AG09319 (cell line): Measurements from ENCODE around the gene LCMT1.
A peak's percentile ranks its signal among the peaks of the same experiment; 100 is the strongest.

Source experiments
- DNase-seq: peaks from one replicate; pipeline ENCODE4 v3.0.0-alpha.2; 2010; ENCODE audit warnings: low read depth; ENCODE audit errors: extremely low read depth
- TF ChIP-seq, protein P1 (sequence below): IDR thresholded peaks from 2 replicates; pipeline ENCODE4 v1.5.1; 2011; ENCODE audit warnings: low read depth, mild to moderate bottlenecking, inconsistent platforms, low read length, moderate library complexity

The LCMT1 gene

GRCh38 chr16:25066747-25067631, 44.6 kb upstream of the LCMT1 start:
- peak; percentile 46 for DNase-seq
- TF ChIP-seq, protein P1, sequence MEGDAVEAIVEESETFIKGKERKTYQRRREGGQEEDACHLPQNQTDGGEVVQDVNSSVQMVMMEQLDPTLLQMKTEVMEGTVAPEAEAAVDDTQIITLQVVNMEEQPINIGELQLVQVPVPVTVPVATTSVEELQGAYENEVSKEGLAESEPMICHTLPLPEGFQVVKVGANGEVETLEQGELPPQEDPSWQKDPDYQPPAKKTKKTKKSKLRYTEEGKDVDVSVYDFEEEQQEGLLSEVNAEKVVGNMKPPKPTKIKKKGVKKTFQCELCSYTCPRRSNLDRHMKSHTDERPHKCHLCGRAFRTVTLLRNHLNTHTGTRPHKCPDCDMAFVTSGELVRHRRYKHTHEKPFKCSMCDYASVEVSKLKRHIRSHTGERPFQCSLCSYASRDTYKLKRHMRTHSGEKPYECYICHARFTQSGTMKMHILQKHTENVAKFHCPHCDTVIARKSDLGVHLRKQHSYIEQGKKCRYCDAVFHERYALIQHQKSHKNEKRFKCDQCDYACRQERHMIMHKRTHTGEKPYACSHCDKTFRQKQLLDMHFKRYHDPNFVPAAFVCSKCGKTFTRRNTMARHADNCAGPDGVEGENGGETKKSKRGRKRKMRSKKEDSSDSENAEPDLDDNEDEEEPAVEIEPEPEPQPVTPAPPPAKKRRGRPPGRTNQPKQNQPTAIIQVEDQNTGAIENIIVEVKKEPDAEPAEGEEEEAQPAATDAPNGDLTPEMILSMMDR = no peak

DNA sequence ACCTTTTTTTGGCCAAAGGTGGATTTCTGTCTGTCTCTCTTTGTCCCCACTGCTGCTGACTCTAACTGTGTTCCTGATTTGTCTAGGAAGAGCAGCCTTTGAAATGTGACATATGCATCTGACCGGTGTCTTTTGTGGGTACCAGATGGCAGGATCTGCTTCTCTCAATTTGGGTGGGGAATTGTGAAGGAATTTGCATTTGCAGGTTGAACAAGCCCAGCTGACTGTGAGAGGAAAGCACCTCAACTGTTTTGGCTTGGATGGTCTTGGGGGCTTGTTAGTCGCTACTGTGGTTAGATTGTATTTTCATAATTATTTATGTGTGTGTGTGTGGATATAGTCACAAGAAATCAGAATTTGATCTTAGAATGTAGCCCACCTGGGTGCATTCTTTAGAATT, 37.7 kb upstream of the LCMT1 start:
- DNase-seq = no peak
- TF ChIP-seq, protein P1 = no peak

GRCh38 chr16:25078386-25078978, 33.1 kb upstream of the LCMT1 start:
- TF ChIP-seq, protein P1 = no peak
- no peak for DNase-seq

DNA sequence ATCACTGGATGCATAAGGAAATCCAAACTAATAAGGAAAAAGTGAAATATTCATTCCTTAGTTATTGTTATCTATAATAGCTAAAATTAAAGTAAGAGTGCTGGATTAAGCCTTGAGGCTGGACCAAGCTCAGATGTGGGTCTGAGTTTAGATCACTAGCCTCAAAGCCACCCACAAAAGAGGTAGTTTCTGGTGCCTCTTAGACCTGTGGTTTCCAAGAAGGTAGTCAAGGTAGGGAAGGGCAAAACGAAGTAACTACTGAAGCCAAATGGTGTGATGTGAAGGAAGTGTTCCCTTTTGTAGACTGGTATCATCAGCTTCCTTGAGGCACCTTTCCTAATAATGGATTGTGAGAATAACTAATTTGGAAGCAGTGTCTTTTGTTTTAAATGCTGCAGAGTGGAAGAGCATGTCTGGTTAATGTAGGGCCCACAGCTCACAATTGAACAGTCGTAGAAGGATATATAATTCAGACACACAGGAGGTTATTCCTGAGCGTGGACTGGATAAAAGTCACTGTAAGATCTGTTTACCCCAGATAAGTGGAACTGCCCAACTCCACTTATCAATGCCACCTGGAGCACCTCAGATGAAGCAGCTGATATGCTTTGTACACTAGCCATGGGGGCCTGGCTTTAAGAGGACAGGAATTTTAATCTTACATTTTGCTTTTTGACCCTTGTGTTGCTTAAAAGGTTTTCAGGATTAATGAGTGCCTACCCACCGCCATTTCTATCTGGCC, 31.7 kb upstream of the LCMT1 start:
- DNase-seq = no peak
- TF ChIP-seq, protein P1 = no peak

GRCh38 chr16:25080420-25081131, 31.0 kb upstream of the LCMT1 start:
- TF ChIP-seq, protein P1 = no peak
- no peak for DNase-seq

DNA sequence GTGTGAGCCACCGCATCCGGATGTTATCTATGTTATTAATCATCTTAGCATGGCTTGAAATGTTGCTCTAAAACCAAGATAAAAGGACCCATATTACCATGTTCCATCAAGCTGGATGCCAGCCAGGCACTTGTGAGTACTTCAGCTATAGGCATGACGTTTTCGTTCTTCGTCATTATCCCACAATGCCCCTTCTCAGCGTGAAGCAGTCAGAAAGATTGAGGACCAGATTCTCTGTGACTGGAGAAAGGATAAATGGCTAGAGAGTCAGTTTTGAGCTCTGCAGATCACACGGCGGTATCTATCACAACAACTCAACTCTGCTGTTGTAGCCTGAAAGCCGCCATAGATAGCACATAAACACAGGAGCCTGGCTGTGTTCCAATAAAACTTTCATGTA, 29.8 kb upstream of the LCMT1 start:
- TF ChIP-seq, protein P1 = no peak
- DNase-seq = no peak
